Mesenchymal stem cell (in vitro differentiated cells and primary cell): ENCODE results near the gene OTOF.

ENCODE experiments used
- DNase-seq: peaks from one replicate; pipeline ENCODE4 v3.0.0-alpha.2; 2013
- H2AFZ ChIP-seq: one replicate; pipeline ENCODE4 v1.6.1; 2013; ENCODE audit warnings: low read depth, mild to moderate bottlenecking, control low read depth, inconsistent platforms, low read length, moderate library complexity
- H2AK5ac ChIP-seq: 2 replicates; pipeline ENCODE4 v1.6.1; 2013; ENCODE audit warnings: low read length, moderate library complexity, mild to moderate bottlenecking, inconsistent platforms; ENCODE audit not compliant: severe bottlenecking
- H2BK120ac ChIP-seq: one replicate; pipeline ENCODE4 v1.6.1; 2013; ENCODE audit warnings: low read depth, mild to moderate bottlenecking, inconsistent platforms, low read length, moderate library complexity
- H2BK12ac ChIP-seq, 2 experiments: one replicate each; pipeline ENCODE4 v1.6.1; 2013; ENCODE audit warnings: inconsistent platforms in 2 of 2, low read length in 2 of 2, mild to moderate bottlenecking in 2 of 2, moderate library complexity in 2 of 2, control low read depth in 1 of 2
- H2BK15ac ChIP-seq: one replicate; pipeline ENCODE4 v1.6.1; 2013; ENCODE audit warnings: mild to moderate bottlenecking, low read depth, inconsistent platforms; ENCODE audit not compliant: poor library complexity, severe bottlenecking
- H2BK5ac ChIP-seq: 2 replicates; pipeline ENCODE4 v1.6.1; 2013; ENCODE audit warnings: low read depth, mild to moderate bottlenecking, low read length, control low read depth, inconsistent platforms; ENCODE audit not compliant: poor library complexity, severe bottlenecking
- H3K14ac ChIP-seq, 2 experiments: one replicate each; pipeline ENCODE4 v1.6.1; 2013; ENCODE audit warnings: inconsistent platforms in 2 of 2, low read length in 2 of 2, control low read depth in 1 of 2, mild to moderate bottlenecking in 1 of 2, moderate library complexity in 1 of 2
- H3K18ac ChIP-seq, 2 experiments: one replicate each; pipeline ENCODE4 v1.6.1; 2013; ENCODE audit warnings: inconsistent platforms in 2 of 2, low read length in 2 of 2, control low read depth in 1 of 2, low read depth in 1 of 2, mild to moderate bottlenecking in 1 of 2
- H3K23ac ChIP-seq, 2 experiments: one replicate each; pipeline ENCODE4 v1.6.1; 2013; ENCODE audit warnings: inconsistent platforms in 2 of 2, low read length in 2 of 2, mild to moderate bottlenecking in 2 of 2, moderate library complexity in 2 of 2, control low read depth in 1 of 2
- H3K27ac ChIP-seq: 2 replicates; pipeline ENCODE4 v1.5.1; 2013; ENCODE audit warnings: mild to moderate bottlenecking, moderate library complexity, low read length, control low read depth, inconsistent platforms; ENCODE audit not compliant: poor library complexity, severe bottlenecking
- H3K27me3 ChIP-seq, 2 experiments: 2 replicates each; pipeline versions ENCODE4 v1.6.1 to v1.7.0; 2013; ENCODE audit warnings: low read length in 2 of 2, mild to moderate bottlenecking in 2 of 2, moderate library complexity in 2 of 2, control low read depth in 1 of 2, inconsistent platforms in 1 of 2; ENCODE audit not compliant: control insufficient read depth in 1 of 2, insufficient read depth in 1 of 2
- H3K36me3 ChIP-seq, 2 experiments: 2 replicates each; pipeline versions ENCODE4 v1.6.1 to v1.7.0; 2013; ENCODE audit warnings: low read length in 2 of 2, control low read depth in 1 of 2, inconsistent platforms in 1 of 2, low read depth in 1 of 2, mild to moderate bottlenecking in 1 of 2; ENCODE audit not compliant: insufficient read depth in 2 of 2, control insufficient read depth in 1 of 2
- H3K4ac ChIP-seq, 2 experiments: one replicate each; pipeline ENCODE4 v1.6.1; 2013; ENCODE audit warnings: inconsistent platforms in 2 of 2, low read length in 2 of 2, mild to moderate bottlenecking in 2 of 2, moderate library complexity in 2 of 2, control low read depth in 1 of 2, low read depth in 1 of 2
- H3K4me1 ChIP-seq: 2 replicates; pipeline ENCODE4 v1.6.1; 2013; ENCODE audit warnings: low read depth, low read length, control low read depth; ENCODE audit not compliant: control insufficient read depth, insufficient read depth
- H3K4me2 ChIP-seq: 2 replicates; pipeline ENCODE4 v1.6.1; 2013; ENCODE audit warnings: low read length, mild to moderate bottlenecking, inconsistent platforms; ENCODE audit not compliant: poor library complexity, severe bottlenecking
- H3K4me3 ChIP-seq, 2 experiments: 2 replicates each; pipeline versions ENCODE4 v1.5.1 to v1.7.0; 2013; ENCODE audit warnings: low read length in 2 of 2, mild to moderate bottlenecking in 2 of 2, control low read depth in 1 of 2, low read depth in 1 of 2; ENCODE audit not compliant: insufficient read depth in 1 of 2
- H3K79me1 ChIP-seq: replicated peaks from 2 replicates; pipeline ENCODE4 v1.6.1; 2013; ENCODE audit warnings: mild to moderate bottlenecking, control low read depth, low read length, inconsistent platforms; ENCODE audit not compliant: poor library complexity, severe bottlenecking
- H3K9ac ChIP-seq: 2 replicates; pipeline ENCODE4 v1.7.0; 2013; ENCODE audit warnings: mild to moderate bottlenecking, low read length, moderate library complexity
- H3K9me3 ChIP-seq: 2 replicates; pipeline ENCODE4 v1.7.0; 2013; ENCODE audit warnings: mild to moderate bottlenecking, low read length; ENCODE audit not compliant: control insufficient read depth
- H4K8ac ChIP-seq: one replicate; pipeline ENCODE4 v1.6.1; 2013; ENCODE audit warnings: inconsistent platforms, mild to moderate bottlenecking, low read length, moderate library complexity
- H4K91ac ChIP-seq: one replicate; pipeline ENCODE4 v1.6.1; 2013; ENCODE audit warnings: mild to moderate bottlenecking, low read length, inconsistent platforms
- WGBS: methylation state at CpG from one replicate; pipeline ENCODE4 v1.1.7; 2013; ENCODE audit warnings: mixed read lengths; 5-methylcytosine and 5-hydroxymethylcytosine counted together

The OTOF gene

DNA sequence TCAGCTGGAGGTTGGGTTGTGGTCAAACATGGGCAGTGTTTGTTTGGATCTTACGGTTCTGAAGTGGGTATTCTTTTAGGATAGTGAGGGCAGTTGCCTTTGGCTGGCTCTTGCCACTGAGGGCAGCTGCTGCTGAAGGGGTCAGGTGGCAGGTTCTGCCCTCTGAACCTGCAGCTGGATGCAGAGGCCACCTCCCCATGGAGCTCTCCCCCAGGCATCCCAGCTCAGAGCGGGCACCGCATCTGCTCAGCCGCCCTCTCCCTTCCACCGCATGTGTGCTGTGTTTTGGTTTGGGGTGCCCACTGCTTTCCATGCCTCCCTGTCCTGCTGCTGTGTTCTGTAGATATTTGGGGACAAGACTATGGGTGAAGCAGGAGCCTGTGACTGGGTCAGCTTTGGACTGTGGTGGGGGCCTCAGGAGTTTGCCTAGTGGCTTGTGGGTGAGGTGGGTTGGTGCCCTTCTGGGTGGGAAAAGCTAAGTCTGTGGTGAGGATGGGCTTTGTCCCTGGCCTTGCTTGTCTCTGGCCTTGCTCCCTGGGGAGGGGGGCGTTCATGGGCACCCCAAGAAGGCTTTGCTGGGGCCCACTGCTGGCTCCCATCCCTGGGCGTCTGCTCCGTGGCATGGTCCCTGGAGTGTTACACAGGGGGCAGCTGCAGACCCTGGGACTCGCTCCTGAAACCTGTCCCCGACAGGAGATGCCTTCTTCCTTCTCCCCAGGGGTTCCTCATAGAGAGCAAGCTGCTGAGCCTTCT lies 28.5 kb downstream of the OTOF start:
- H3K4me2 ChIP-seq: no peak overlapping the region
- no peak overlapping the region for H4K91ac ChIP-seq
- H3K9me3 ChIP-seq: no peaks in the 10 kb centered on the region
- no peak overlapping the region for H3K4me3 ChIP-seq
- no peak overlapping the region for H3K23ac ChIP-seq
- H4K8ac ChIP-seq: no peak overlapping the region
- H2AK5ac ChIP-seq: no peak overlapping the region
- peaks cover 15 to 22% of the 10 kb centered on the region in 2 experiments for H3K27me3 ChIP-seq
- DNase-seq: no peak
- no peak overlapping the region for H2BK5ac ChIP-seq
- no peak overlapping the region for H3K18ac ChIP-seq
- no peak overlapping the region for H2BK15ac ChIP-seq
- H3K4ac ChIP-seq: no peak overlapping the region
- H3K9ac ChIP-seq: no peak overlapping the region
- no peaks in the 10 kb centered on the region for H3K36me3 ChIP-seq
- H2BK12ac ChIP-seq: no peak overlapping the region
- no peak overlapping the region for H3K27ac ChIP-seq
- H3K14ac ChIP-seq: no peak overlapping the region
- no peaks in the 10 kb centered on the region for H3K79me1 ChIP-seq
- H3K4me1 ChIP-seq: no peaks in the 10 kb centered on the region
- 92% methylated on average over 10 of the region's 10 CpGs for WGBS
- no peak overlapping the region for H2BK120ac ChIP-seq
- H2AFZ ChIP-seq: no peak overlapping the region

DNA sequence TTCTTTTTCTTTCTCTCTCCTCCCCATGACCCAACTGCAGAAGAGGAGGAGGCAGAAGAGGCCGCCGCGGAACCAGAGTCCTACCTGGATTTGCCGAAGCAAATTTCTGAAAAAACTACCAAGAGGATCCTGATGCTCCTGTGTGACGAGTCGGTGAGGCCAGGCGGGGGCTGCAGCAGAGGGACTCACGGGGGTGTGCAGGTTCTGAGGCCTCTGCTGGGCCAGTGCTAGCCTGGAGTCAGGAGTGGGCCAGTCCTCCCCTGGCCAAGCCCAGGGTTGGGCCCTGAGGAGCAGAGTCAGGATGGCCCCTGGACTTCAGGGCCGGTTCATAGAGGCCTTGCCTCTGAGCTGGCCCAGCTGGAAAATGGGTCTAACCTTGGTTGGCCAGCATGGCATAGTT lies 29.3 kb downstream of the OTOF start:
- H2BK120ac ChIP-seq: no peak overlapping the region
- H3K9ac ChIP-seq: no peak overlapping the region
- 90% methylated on average over 9 of the region's 9 CpGs for WGBS
- no peaks in the 10 kb centered on the region for H3K9me3 ChIP-seq
- no peaks in the 10 kb centered on the region for H3K36me3 ChIP-seq
- no peak overlapping the region for H3K4ac ChIP-seq
- peaks cover 13 to 23% of the 10 kb centered on the region in 2 experiments for H3K27me3 ChIP-seq
- H3K4me3 ChIP-seq: no peak overlapping the region
- H2AFZ ChIP-seq: no peak overlapping the region
- no peak overlapping the region for H2AK5ac ChIP-seq
- no peak overlapping the region for H3K4me2 ChIP-seq
- H2BK15ac ChIP-seq: no peak overlapping the region
- H3K23ac ChIP-seq: no peak overlapping the region
- H4K8ac ChIP-seq: no peak overlapping the region
- DNase-seq: no peak
- H3K14ac ChIP-seq: no peak overlapping the region
- H3K79me1 ChIP-seq: no peaks in the 10 kb centered on the region
- no peak overlapping the region for H2BK5ac ChIP-seq
- no peaks in the 10 kb centered on the region for H3K4me1 ChIP-seq
- H3K27ac ChIP-seq: no peak overlapping the region
- no peak overlapping the region for H3K18ac ChIP-seq
- H2BK12ac ChIP-seq: no peak overlapping the region
- H4K91ac ChIP-seq: no peak overlapping the region

DNA sequence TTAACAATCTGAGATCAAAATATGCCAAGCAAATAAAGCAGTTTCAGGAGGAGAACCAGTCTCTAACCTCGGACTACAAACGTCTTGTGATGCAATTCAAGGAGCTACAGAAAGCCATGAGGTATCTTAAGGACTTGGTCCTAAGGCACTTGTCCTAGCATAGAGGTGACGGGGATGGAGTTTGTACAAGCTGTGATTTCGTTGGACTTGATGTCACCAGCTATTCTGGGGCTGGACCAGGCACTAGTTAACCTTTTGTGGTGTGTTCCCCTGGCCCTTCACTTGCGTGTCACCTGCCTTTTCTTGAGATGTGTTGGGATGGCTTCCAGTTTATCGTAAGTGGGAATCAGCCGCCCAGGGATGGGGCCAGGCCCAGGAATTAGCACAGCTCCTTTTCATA lies 33.7 kb downstream of the OTOF start:
- no peak overlapping the region for H3K14ac ChIP-seq
- H3K4me3 ChIP-seq: no peak overlapping the region
- no peak overlapping the region for H2BK15ac ChIP-seq
- no peaks in the 10 kb centered on the region for H3K9me3 ChIP-seq
- H2AK5ac ChIP-seq: no peak overlapping the region
- WGBS: 88% methylated on average over 7 of the region's 7 CpGs
- H3K36me3 ChIP-seq: no peaks in the 10 kb centered on the region
- no peak overlapping the region for H2BK12ac ChIP-seq
- DNase-seq: no peak
- no peak overlapping the region for H3K18ac ChIP-seq
- H3K23ac ChIP-seq: no peak overlapping the region
- H3K79me1 ChIP-seq: no peaks in the 10 kb centered on the region
- no peak overlapping the region for H3K4ac ChIP-seq
- H2BK5ac ChIP-seq: no peak overlapping the region
- H3K4me1 ChIP-seq: no peaks in the 10 kb centered on the region
- H3K27me3 ChIP-seq: peaks cover 5 to 17% of the 10 kb centered on the region in 2 experiments
- H3K27ac ChIP-seq: no peak overlapping the region
- H2BK120ac ChIP-seq: no peak overlapping the region
- H3K9ac ChIP-seq: no peak overlapping the region
- H3K4me2 ChIP-seq: no peak overlapping the region
- no peak overlapping the region for H4K8ac ChIP-seq
- no peak overlapping the region for H4K91ac ChIP-seq
- no peak overlapping the region for H2AFZ ChIP-seq

DNA sequence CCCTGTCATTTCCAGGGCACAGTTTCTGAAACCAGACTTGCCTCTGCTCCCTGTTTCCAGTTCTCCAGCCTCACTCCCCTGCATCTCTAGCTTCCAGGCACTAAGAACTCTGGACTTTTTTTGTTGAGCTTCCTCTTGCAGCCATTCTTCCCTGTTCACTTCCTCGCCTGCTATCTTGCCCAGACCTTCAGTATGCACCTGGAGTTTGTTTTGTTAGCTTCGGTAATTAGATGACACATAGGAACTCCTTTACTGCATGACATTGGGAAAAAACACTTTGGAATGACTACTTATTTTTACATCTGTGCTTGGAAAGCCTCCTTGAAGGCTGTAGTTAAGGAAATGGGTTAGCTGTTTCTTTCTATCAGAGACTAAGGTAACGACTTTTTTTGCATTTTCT lies 35.2 kb downstream of the OTOF start:
- no peaks in the 10 kb centered on the region for H3K9me3 ChIP-seq
- DNase-seq: no peak
- no peak overlapping the region for H3K27ac ChIP-seq
- H3K9ac ChIP-seq: no peak overlapping the region
- H3K4me1 ChIP-seq: peaks cover 2% of the 10 kb centered on the region
- H2BK120ac ChIP-seq: no peak overlapping the region
- H2BK15ac ChIP-seq: no peak overlapping the region
- peaks cover 5 to 24% of the 10 kb centered on the region in 2 experiments for H3K27me3 ChIP-seq
- no peak overlapping the region for H2AK5ac ChIP-seq
- no peaks in the 10 kb centered on the region for H3K36me3 ChIP-seq
- H3K79me1 ChIP-seq: no peaks in the 10 kb centered on the region
- WGBS: 72% methylated on average over 3 of the region's 3 CpGs
- no peak overlapping the region for H3K4ac ChIP-seq
- H3K23ac ChIP-seq: no peak overlapping the region
- no peak overlapping the region for H2AFZ ChIP-seq
- no peak overlapping the region for H2BK5ac ChIP-seq
- no peak overlapping the region for H4K8ac ChIP-seq
- no peak overlapping the region for H2BK12ac ChIP-seq
- H3K18ac ChIP-seq: no peak overlapping the region
- H3K14ac ChIP-seq: no peak overlapping the region
- H3K4me2 ChIP-seq: no peak overlapping the region
- no peak overlapping the region for H4K91ac ChIP-seq
- H3K4me3 ChIP-seq: no peak overlapping the region
